ENCODE data around the gene RYR1. TPM values are rescaled to one million over a fixed set of nuclear protein-coding genes. Genes with fewer than 3 reads are reported as not detected.

RYR1 gene
- total and polyA plus RNA-seq, 2 experiments from 2014 or later: 0.07 to 0.21 TPM

- no peaks in the 10 kb centered on the region for H3K36me3 ChIP-seq (replicated peaks; ENCODE audit: insufficient read depth, low read depth)
- H3K9me3 ChIP-seq (ENCODE audit: low read depth): no peaks in the 10 kb centered on the region
- 93% methylated on average over 6 of the region's 6 CpGs for WGBS (ENCODE audit: low lambda C conversion rate, missing lambda C conversion rate)
- no peak overlapping the region for H3K27ac ChIP-seq
- TF ChIP-seq CTCF (IDR thresholded peaks at IDR 0.05; ENCODE audit: poor library complexity): no peak
- no peak for TF ChIP-seq EZH2 (IDR thresholded peaks at IDR 0.05; ENCODE audit: borderline replicate concordance)
- TF ChIP-seq EZH2phosphoT487 (IDR thresholded peaks at IDR 0.05; ENCODE audit: low read depth, severe bottlenecking, unreplicated experiment): no peak
- no peak overlapping the region for H3K4me2 ChIP-seq
- no peak overlapping the region for H3K4me3 ChIP-seq
- H3K79me2 ChIP-seq: no peaks in the 10 kb centered on the region
- no peak for DNase-seq (ENCODE audit: low spot score)
- no peak overlapping the region for H2AFZ ChIP-seq
- H3K27me3 ChIP-seq: peaks cover 16% of the 10 kb centered on the region
- H3K9me2 ChIP-seq (replicated peaks; ENCODE audit: insufficient read depth): no peaks in the 10 kb centered on the region
- H4K20me1 ChIP-seq (ENCODE audit: insufficient read depth, poor library complexity, severe bottlenecking): no peaks in the 10 kb centered on the region
- H3K4me1 ChIP-seq (ENCODE audit: insufficient read depth): no peaks in the 10 kb centered on the region
These were observed 3.8 kb downstream of the RYR1 start for GRCh38 chr19:38437295-38437694.

- H3K79me2 ChIP-seq: no peaks in the 10 kb centered on the region
- H3K4me2 ChIP-seq: no peak overlapping the region
- DNase-seq (ENCODE audit: low spot score): no peak
- no peak overlapping the region for H2AFZ ChIP-seq
- 83% methylated on average over 2 of the region's 2 CpGs for WGBS (ENCODE audit: low lambda C conversion rate, missing lambda C conversion rate)
- H3K9me2 ChIP-seq (replicated peaks; ENCODE audit: insufficient read depth): no peaks in the 10 kb centered on the region
- H3K36me3 ChIP-seq (replicated peaks; ENCODE audit: insufficient read depth, low read depth): no peaks in the 10 kb centered on the region
- H3K4me3 ChIP-seq: no peak overlapping the region
- H3K4me1 ChIP-seq (ENCODE audit: insufficient read depth): no peaks in the 10 kb centered on the region
- H3K9me3 ChIP-seq (ENCODE audit: low read depth): no peaks in the 10 kb centered on the region
- H3K27me3 ChIP-seq: peaks cover 16% of the 10 kb centered on the region
- TF ChIP-seq CTCF (IDR thresholded peaks at IDR 0.05; ENCODE audit: poor library complexity) (no peak), EZH2 (IDR thresholded peaks at IDR 0.05; ENCODE audit: borderline replicate concordance) (no peak), EZH2phosphoT487 (IDR thresholded peaks at IDR 0.05; ENCODE audit: low read depth, severe bottlenecking, unreplicated experiment) (no peak)
- no peaks in the 10 kb centered on the region for H4K20me1 ChIP-seq (ENCODE audit: insufficient read depth, poor library complexity, severe bottlenecking)
- no peak overlapping the region for H3K27ac ChIP-seq
These were observed 4.4 kb downstream of the RYR1 start for GRCh38 chr19:38437917-38438316.

GRCh38 chr19:38440592-38440991, 7.1 kb downstream of the RYR1 start:
- Histone ChIP-seq H3K79me2 (no peaks in the 10 kb centered on the region), H4K20me1 (ENCODE audit: insufficient read depth, poor library complexity, severe bottlenecking) (no peaks in the 10 kb centered on the region), H3K9me2 (replicated peaks; ENCODE audit: insufficient read depth) (no peaks in the 10 kb centered on the region), H3K4me3 (no peak overlapping the region), H3K27ac (no peak overlapping the region), H3K4me1 (ENCODE audit: insufficient read depth) (no peaks in the 10 kb centered on the region), H2AFZ (no peak overlapping the region), H3K9me3 (ENCODE audit: low read depth) (no peaks in the 10 kb centered on the region), H3K4me2 (no peak overlapping the region), H3K27me3 (no peaks in the 10 kb centered on the region), H3K36me3 (replicated peaks; ENCODE audit: insufficient read depth, low read depth) (no peaks in the 10 kb centered on the region)
- no peak for DNase-seq (ENCODE audit: low spot score)
- TF ChIP-seq CTCF (IDR thresholded peaks at IDR 0.05; ENCODE audit: poor library complexity) (no peak), EZH2phosphoT487 (IDR thresholded peaks at IDR 0.05; ENCODE audit: low read depth, severe bottlenecking, unreplicated experiment) (no peak), EZH2 (IDR thresholded peaks at IDR 0.05; ENCODE audit: borderline replicate concordance) (no peak)
- WGBS (ENCODE audit: low lambda C conversion rate, missing lambda C conversion rate): 91% methylated on average over 14 of the region's 14 CpGs

Data from hepatocyte (in vitro differentiated cells).